Stimulated activated CD4-positive, alpha-beta T cell treated with anti-CD3 and anti-CD28 coated beads, Interleukin-4, amount 100 ng/mL, for 48 hours (primary cell): ENCODE results near the gene NBPF1.
"Not testable (repeated sequence)": the region's sequence is repeated elsewhere in the genome, so short reads cannot be mapped to it uniquely, and the experiment has no call there.

Experiments used
- DNase-seq, 2 donors: peaks; one replicate each; pipeline ENCODE4 v3.0.0-alpha.2; 2020; ENCODE audit warnings: low read depth in 2 of 2

Gene NBPF1

DNA sequence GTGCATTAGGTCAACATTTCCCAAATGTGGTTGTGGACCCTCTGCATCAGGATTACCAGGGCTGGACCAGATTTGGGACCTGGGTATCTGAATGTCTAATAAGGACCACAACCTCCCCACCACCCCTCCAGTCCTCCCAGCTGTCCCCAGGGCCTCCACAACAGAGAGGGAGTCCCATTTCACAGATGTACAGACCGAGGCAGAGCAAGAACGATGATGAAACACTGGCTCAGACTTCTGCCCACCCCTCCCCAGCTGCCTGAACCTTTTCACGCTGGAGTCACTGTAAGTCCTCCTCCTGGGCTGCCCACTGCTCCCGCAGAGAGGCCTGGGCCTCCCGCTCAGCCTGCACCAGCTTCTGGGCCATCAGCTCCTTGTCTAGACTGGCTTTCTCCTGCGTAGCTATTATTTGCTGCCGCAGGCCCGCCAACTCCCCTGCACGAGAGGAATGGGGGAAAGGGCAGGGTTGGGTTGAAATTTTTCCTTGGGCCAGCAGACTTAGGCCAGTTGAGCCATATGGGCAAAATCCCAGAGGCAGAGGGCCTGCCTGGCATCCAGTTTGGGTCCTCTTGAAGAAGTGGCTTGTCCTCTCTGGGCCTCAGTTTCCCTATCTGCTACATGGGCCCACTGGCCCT lies 8.4 kb upstream of the NBPF1 start:
- not testable (repeated sequence) for DNase-seq

DNA sequence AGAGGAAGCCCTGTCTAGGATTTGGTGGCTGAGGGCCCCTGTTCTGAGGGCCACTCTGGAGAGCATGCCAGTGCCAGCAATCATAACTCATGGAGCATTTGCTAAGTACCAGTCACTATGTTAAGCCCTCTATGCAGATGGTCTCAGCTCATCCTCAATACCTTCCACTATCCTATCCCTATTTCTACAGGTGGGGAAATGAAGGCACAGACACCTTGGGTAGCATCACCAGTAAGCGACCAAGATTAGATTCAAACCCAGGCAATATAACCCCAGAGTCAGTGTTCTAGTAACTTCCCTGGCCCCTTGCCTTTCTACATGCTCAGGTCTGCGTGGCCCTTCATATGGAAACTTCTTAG lies 7.9 kb upstream of the NBPF1 start:
- DNase-seq: no peak

DNA sequence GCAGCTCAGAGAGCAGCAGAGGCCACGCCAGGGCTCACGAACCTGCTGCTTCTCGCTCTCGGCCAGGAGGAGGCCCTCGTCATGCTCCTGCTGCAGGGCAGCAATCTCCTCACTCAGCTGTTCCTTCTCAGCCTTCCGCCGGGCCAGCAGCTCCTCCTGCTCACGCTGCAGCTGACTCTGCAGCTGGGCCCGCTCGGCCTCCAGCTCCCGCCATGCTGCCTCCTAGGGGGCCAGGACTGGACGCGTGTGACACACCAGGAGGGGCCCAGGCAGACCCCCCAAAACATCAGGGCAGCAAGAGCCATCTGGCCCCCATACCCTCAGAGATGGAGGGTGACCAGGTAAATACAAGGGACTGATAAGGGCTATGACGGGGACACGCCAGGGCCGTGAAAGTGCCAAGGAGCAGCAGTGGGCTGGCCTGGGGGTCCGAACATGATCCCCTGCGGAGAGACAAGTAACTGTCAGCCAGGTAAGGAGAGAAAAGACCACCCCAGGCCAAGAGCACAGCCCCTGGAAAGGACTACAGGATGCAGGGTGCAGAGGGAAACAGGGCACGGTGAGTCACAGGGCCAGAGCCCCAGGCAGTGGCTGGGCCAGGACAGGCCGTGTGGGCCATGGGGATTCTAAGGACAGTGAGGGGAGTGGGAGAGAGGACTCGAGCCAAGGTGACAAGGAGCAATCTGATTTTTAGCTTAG lies 6.6 kb upstream of the NBPF1 start:
- not testable (repeated sequence) for DNase-seq

DNA sequence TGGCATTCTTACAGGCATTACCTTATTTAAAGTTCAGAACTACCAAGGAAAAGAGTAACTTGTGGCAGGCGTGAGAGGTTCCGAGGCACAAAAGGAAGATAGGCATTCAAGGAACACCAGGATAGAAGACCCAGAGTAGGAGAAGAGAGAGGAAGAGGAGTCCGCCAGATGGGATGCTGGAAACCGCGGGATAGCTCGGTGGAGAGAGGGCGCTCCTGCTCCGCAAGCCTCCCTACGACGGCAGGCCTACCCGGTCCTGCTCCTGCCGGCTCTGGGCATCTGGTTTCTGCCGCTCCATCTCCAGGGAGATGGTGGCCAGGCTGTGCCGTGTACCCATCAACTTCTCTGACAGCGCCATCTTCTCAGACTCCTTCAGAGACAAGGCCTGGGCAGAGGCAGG lies 5.4 kb upstream of the NBPF1 start:
- no peak for DNase-seq

DNA sequence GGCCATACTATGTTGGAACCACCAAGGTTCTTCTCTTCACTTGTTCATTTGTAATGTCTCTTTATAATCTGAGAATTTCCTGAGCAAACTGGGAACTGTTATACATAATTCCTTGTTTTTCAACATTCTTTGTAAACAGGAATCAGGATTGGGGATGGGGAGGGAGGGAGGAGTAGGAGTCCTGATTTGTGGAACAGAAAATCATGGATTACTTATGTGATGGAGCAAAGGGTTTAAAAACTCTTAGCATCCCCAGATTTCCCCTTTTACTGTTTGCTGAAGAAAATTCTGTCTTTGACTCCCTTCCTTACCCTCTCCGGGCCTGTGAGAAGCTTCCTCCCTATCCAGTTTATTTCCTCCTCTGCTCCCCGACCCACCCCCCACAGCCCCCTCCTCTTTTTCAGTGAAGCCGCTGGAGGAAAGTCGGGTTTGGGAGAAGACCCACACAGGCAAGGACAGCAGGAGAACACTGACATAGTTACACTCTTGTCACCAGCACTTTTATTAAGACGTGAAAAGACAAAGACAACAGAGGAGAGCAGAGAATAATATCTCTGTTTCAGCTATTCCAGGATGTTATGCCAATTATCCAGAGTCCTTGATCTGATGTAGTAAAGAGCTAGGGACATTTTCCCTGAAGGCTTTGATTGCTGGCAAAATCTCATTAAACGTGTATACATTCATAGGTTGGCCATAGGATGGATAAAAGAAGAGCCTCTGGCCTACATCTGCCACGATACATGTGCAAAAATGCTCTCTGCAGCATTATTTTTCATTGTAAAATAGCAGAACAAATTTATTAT lies 4.6 kb upstream of the NBPF1 start:
- DNase-seq: no peak

DNA sequence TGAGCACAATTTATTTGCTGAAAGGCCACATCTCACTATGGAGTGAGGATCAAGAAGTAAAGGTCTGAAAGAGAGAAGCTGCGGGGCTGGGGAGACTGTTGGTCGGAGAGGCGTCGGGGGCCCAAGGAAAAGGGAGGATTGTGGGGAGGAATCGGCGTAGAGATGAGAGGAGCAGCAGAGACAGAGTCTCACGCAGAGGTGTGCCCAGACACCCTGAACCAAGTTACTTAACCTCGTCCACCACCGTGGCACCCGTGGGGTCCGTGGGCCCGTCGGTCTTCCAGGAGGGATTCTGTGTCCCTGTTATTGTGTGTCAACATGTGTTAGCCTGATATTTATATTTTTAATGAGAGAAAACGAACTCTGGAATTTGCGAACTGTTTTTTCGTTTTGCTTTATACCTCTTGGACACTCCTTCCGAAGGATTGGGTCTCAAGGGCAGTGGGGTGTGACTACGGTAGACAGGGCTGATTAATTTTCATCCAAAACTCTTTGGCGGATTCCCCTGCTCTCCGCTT lies 3.8 kb upstream of the NBPF1 start:
- DNase-seq: no peak

DNA sequence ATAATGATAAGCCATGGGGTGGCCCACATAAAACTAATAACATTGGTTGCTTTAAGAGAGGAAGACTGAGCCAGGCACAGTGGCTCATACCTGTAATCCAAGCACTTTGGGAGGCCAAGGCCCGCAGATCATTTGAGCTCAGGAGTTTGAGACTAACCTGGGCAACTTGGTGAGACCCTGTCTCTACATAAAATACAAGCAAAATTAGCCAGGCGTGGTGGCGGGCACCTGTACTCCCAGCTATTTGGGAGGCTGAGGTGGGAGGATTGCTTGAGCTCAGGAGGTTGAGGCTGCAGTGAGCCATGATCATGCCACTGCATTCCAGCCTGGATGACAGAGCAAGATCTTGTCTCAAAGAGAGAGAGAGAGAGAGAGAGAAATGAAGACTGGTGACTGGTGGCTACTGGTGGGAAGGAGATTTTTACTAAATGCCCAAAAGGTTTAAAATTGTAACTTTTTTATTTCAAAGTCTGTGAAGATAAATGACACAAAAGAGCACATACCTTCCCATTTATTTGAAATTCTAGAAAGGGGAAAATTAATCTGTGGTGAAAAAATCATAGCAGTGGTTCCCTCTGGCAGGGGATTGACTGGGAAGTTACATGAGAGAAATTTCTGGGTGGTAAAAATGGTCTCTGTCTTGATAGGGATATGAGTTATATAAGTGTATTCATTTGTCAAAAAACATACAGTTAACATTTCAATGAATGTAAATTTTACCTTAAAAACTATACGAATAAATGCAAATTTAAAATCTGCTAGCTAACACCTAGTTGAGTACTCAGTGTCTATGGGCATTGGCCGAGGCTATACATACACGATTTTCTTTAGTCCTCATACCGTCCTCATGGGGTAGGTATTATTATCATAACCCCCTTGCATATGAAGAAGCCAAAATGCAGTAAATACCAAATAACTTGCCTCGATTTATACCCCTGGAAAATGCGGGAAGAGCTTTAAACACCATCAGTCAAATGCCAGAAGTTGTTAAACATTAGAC lies 2.2 kb upstream of the NBPF1 start:
- DNase-seq: no peak

DNA sequence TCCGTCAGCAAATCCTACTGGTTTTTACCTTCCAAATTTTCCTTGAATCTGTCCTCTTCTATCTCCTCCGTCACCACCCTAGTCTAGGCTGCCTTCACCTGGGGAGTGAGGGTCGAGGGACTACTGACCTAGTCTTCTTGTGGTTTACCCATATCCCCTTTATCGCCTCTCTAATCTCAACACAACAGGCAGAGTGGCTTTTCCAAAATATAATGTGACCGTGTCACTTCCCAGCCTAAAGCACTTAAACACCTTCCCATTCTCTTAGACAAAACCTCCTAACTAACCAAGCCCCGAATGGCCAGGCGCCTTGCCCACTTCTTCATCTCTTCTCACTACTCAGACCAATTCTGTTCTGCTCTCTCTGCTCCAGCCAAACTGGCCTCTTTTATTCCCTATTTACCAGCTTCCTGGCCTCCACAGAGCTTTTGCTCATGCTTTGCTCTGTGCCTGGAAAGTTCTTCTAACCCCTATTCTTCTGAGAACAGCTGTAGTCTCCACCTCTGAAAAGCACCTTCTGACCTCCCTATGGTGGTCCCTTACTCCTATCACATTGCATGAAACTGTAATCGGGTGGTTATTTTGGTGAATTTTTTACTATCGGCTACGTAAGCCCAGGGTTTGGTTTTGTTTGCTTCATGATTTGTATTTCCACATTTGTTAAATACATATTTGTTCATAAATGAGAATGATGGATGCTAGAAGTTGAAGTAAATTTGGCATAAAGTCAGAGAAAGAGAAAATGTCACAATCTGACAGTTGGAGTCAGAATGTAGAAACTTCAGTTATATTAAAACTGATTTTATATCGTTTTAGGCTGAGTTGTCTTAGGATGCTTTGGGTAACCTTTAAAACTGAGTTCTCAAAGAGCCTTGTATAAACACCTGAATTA lies 1.2 kb upstream of the NBPF1 start:
- no peak for DNase-seq

DNA sequence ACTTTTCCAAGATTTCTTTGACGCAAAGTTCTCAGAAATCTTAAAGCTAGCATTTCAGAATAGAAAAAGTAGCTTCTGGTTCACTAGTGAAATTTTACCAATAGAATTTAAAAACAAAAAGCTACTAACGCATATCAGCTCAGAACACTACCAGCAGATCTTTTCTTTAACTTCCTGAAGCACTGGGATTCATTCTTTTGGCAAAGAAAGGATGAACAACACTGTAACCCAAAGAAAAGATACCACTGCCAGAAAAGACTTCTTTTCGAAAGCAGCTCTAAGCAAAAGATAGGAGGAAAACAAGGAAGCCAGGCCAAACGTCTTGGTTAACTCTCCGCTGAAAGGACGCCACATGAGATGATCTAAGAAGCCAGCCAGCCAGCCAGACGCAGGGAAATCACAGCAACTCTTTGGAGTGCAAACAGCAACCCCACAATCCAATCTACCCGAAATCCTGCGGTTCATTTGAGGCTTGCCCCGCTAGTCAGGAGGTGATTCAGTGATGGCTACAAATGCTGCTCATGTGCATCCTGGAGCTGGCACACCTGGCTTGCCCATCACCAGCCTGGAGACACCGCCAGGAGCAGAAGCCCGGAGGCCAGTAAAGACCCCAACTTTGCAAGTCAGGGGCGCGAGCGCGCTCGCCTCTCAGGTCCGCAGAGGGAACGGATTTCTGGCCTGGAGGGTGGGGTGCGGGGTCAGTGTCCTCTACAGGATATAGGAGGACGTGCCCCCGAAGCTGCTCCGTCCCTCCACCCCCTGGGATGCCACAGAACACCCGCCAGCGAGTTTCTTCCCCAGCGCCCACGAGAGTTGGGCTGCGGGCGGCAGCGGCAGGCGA lies 812 bp downstream of the NBPF1 start:
- DNase-seq: no peak

DNA sequence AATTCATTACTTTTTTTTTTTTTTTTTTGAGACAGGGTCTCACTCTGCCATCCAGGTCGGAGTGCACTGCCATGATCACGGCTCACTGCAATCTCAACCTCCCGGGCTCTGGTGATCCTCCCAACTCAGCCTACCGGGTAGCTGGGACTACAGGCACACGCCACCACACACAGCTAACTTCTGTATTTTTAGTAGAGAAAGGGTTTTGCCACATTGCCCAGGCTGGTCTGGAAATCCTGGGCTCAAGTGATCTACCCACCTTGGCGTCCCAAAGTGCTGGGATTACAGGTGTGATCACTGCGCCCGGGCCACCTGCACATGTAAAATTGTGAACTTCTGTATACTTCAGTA lies 1.4 kb downstream of the NBPF1 start:
- not testable (repeated sequence) for DNase-seq

DNA sequence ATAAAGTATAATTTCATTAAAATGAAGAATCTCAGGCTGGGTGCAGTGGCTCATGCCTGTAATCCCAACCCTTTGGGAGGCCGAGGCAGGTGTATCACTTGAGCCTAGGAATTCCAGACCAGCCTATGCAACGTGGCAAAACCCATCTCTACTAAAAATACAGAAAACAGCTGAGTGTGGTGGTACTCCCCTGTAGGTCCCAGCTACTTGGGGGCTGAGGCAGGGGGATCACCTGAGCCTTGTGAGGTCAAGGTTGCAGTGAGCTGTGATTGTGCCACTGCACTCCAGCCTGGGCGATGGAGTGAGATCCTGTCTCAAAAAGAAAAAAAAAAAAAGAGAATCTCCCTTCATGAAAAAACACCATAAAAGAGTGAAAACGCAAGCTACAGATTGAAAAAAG lies 2.2 kb downstream of the NBPF1 start:
- DNase-seq: not testable (repeated sequence)

DNA sequence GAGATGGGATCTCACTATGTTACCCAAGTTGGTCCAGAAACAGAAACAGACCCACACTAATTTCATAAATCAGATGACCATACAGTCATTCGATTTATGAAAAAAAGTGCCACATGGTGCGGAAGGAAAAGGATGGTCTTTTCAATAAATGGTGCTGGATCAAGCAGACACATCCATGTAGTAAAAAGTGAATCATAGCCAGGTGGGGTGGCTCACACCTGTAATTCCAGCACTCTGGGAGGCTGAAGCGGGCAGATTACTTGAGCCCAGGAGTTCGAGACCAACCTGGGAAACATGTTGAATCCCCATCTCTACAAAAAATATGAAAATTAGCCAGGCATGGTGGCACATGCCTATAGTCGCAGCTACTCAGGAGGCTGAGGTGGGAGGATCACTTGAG lies 2.8 kb downstream of the NBPF1 start:
- DNase-seq: not testable (repeated sequence)

DNA sequence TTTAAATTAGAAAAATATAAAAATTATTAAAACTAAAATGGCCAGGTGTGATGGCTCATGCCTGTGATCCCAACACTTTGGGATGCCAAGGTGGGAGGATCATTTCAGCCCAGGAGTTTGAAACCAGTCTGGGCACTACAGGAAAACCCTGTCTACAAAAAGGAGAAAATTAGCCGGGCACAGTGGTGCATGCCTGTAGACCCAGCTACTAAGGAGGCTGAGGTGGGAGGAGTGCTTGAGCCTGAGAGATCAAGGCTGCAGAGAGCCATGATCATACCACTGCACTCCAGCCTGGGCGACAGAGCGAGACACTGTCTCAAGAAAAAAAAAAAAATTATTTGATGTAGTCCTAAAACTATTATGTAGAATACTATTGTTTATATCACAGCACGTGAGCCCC lies 3.6 kb downstream of the NBPF1 start:
- DNase-seq: not testable (repeated sequence)

DNA sequence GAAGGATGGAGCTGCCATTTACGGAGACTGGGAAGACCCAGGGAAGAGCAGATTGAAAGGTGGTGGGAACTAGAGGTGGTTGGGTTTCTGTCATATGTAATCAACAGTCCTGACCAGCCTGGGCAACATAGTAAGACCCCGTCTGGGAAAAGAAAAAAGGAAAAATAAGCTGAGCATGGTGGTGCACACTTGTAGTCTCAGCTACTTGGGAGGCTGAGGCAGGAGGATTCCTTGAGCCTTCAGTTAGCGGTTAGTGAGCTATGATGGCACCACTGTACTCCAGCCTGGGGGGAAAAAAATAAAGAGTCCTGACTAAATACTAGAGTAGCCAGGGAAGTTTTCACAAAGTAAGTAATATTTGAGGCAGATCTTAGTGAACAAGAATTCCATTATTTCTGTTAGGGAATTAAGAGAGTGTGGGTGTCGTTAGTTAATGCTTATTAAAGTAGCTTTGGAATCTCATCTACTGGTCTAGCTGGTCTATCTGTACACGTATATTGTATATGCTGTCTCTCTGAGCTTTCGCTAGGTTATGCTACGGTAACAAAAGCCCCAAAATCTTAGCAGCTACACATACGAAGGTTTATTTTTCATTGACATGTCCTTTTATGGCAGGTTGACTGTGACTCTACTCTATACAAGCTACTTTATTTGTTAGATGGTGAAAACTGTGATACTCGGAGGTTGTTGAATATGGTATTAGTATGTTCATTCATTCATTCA lies 4.4 kb downstream of the NBPF1 start:
- no peak for DNase-seq

DNA sequence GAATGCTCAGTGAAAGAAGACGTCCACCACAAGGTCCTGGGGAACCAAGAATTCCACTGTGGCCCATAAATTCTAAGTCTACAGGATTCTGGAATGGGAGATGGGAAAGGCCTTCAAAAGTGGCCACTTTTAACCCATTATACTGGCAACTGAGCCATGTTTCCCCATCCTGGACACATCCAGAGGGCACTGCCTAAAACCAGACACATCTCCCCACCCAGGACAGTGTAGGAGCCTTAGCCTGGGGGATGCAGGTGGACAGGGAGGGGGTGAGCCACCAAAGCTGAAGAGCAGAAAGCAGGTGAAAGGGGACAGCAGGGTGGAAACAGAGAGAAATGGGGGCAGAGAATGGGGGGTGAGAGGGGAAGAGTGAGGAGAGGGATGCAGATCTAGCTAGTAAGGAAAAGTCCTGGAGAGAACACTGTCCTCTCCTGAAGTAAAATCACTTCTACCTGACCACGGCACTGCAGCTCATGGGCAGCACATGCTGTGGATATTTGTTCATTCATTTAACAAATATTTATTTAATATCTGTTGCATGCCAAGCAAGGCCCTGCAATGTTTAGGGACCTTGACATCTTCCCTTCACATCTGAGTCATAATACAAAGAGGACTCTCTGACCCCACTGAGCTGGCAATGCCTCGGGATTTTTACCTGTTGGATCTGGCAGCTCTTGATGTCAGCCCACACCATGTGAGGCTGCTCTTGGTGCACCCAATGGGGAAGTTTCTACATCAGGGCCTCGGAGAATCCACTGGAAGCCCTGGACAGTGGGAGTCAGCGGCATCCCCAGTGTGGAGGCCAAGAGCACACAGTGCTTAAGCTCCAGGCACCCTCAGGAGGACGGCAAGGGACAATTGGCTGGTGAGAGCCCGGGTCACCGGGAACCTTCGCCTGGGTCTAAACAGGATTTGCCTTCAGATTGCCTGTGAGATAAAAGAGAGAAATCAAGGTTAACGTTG lies 5.2 kb downstream of the NBPF1 start:
- DNase-seq: not testable (repeated sequence)

DNA sequence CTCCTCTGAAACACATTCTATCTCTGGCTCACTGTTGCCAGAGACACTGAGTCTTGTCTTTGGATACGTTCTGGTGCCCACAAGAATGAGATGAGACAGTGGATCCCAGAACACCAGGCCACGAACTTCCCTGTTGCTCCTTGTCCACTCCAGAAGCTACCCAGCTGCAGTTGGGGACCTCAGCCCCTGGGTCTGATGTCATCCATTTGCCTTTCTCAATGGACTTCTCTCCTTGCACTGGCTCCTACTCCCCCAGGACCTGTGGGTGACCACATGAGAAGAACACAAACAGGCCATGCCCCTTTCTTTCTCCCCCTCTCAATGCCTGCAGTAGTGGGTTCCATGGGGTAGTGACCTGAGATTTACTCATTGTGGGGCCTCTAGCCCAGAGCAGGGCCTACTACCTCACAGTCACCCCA lies 5.9 kb downstream of the NBPF1 start:
- DNase-seq: no peak

DNA sequence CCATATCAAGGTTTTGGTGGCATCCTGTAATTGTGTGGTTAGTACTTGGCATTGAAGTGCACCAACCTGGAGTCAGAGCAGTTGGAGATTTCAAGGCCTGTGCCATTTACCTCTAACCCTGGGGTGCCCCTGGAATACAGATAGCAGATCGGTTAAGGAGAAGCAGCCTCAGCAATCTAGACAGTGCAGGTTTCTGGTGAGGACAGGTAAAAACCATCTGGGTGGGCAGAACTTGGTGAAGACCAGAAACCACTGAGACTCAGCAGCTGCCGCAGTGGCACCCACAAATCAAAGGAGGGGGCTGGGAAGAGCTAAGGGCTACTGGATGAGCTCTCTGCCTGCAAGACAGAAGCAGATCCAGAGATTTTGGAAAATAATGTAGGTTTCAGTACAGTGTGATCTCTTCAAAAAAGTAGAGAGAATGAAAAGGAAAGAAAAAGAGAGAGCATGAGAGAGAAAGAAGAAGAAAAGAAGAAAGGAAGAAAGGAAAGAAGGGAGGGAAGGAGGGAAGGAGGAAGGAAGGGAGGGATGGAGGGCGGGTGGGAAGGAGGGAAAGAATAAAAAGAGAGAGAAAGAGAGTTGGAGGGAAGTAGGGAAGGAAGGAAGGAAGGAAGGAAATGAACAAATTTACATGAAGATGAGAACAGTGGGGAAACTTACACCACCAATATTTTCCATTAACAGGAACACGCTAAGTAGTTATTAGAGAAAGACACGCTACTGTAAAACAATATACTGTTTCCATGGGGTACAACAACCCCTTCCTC lies 6.5 kb downstream of the NBPF1 start:
- not testable (repeated sequence) for DNase-seq
